WTC11 (cell line): ENCODE measurements around the gene HPSE2. TPM values are rescaled to one million over a fixed set of nuclear protein-coding genes. Genes with fewer than 3 reads are reported as not detected.

ENCODE experiments used
- ATAC-seq: fragments of 200-7000 bp; cut with Tn5 transposase; 2 replicates; pipeline ENCODE4 v1.10.0; 2021; ENCODE audit warnings: mild to moderate bottlenecking, moderate library complexity
- CTCF ChIA-PET: fragments of 300-600 bp; sonication (Branson Sonifier 250); formaldehyde crosslinking; loops from one replicate; lab custom pipeline; 2021; ENCODE audit warnings: antibody characterized with exemption; lab: Charles Lee
- POLR2A ChIA-PET: fragments of 350-600 bp; sonication (Branson Sonifier 250); formaldehyde crosslinking; loops from one replicate; lab custom pipeline; 2021; ENCODE audit warnings: antibody characterized with exemption; lab: Charles Lee
- DNase-seq: peaks from one replicate; pipeline ENCODE4 v3.0.0; 2021; ENCODE audit warnings: low spot score
- H3K27ac Mint-ChIP-seq: 2 replicates; pipeline ENCODE4 v1.8.0; 2021; ENCODE audit warnings: mixed read lengths
- H3K27me3 Mint-ChIP-seq: 2 replicates; pipeline ENCODE4 v1.8.0; 2021; ENCODE audit warnings: low read depth, mild to moderate bottlenecking, moderate library complexity, mixed read lengths
- H3K36me3 Mint-ChIP-seq: 2 replicates; pipeline ENCODE4 v1.8.0; 2021; ENCODE audit warnings: mixed read lengths
- H3K4me1 Mint-ChIP-seq: 2 replicates; pipeline ENCODE4 v1.8.0; 2022; ENCODE audit warnings: mixed read lengths
- H3K4me3 Mint-ChIP-seq: 2 replicates; pipeline ENCODE4 v1.8.0; 2021; ENCODE audit warnings: mild to moderate bottlenecking, moderate library complexity, mixed read lengths
- H3K9me3 Mint-ChIP-seq: 2 replicates; pipeline ENCODE4 v1.8.0; 2021; ENCODE audit warnings: mixed read lengths
- ATF1 ChIP-seq: sonication (generic); formaldehyde crosslinking; IDR thresholded peaks from 2 replicates; pipeline ENCODE4 v1.8.1; 2023; ENCODE audit warnings: mild to moderate bottlenecking, moderate library complexity, missing genetic modification reagents
- ATF2 ChIP-seq: sonication (generic); formaldehyde crosslinking; IDR thresholded peaks from 2 replicates; pipeline ENCODE4 v1.8.1; 2022; ENCODE audit warnings: low read depth, missing genetic modification reagents, borderline replicate concordance
- ATF6 ChIP-seq: sonication (generic); formaldehyde crosslinking; IDR thresholded peaks from 2 replicates; pipeline ENCODE4 v1.8.1; 2023; ENCODE audit warnings: mild to moderate bottlenecking, missing genetic modification reagents
- CBFB ChIP-seq: sonication (generic); formaldehyde crosslinking; IDR thresholded peaks from 2 replicates; pipeline ENCODE4 v1.8.1; 2022; ENCODE audit warnings: mild to moderate bottlenecking, low read depth, missing genetic modification reagents
- CDX4 ChIP-seq: fragments of 250-450 bp; sonication (Bioruptor Pico); IDR thresholded peaks from 2 replicates; pipeline ENCODE4 v1.9.0; 2021; ENCODE audit warnings: moderate library complexity, mild to moderate bottlenecking, inconsistent platforms, borderline replicate concordance
- CREB1 ChIP-seq: sonication (generic); formaldehyde crosslinking; IDR thresholded peaks from 2 replicates; pipeline ENCODE4 v1.8.0; 2023; ENCODE audit warnings: mild to moderate bottlenecking, missing genetic modification reagents
- E2F5 ChIP-seq: sonication (generic); formaldehyde crosslinking; IDR thresholded peaks from 2 replicates; pipeline ENCODE4 v1.8.1; 2022; ENCODE audit warnings: mild to moderate bottlenecking, moderate library complexity, missing genetic modification reagents
- IRF1 ChIP-seq: sonication (generic); formaldehyde crosslinking; IDR thresholded peaks from 2 replicates; pipeline ENCODE4 v1.8.0; 2023; ENCODE audit warnings: missing genetic modification reagents
- TEAD1 ChIP-seq: sonication (generic); formaldehyde crosslinking; IDR thresholded peaks from 2 replicates; pipeline ENCODE4 v1.8.0; 2022; ENCODE audit warnings: mild to moderate bottlenecking, missing genetic modification reagents
- USF1 ChIP-seq: sonication (generic); formaldehyde crosslinking; IDR thresholded peaks from 2 replicates; pipeline ENCODE4 v1.8.0; 2022; ENCODE audit warnings: mild to moderate bottlenecking, missing genetic modification reagents
- ZMAT4 ChIP-seq: fragments of 250-450 bp; sonication (Bioruptor Pico); IDR thresholded peaks from 2 replicates; pipeline ENCODE4 v1.9.0; 2021; ENCODE audit warnings: mild to moderate bottlenecking
- ZNF121 ChIP-seq: sonication (generic); formaldehyde crosslinking; IDR thresholded peaks from 2 replicates; pipeline ENCODE4 v1.8.0; 2023; ENCODE audit warnings: missing genetic modification reagents
- ZNF425 ChIP-seq: fragments of 250-450 bp; sonication (Bioruptor Pico); conservative IDR thresholded peaks from 2 replicates; pipeline ENCODE4 v1.9.0; 2021; ENCODE audit warnings: mild to moderate bottlenecking
- ZNF671 ChIP-seq: fragments of 250-450 bp; sonication (Bioruptor Pico); IDR thresholded peaks from 2 replicates; pipeline ENCODE4 v1.8.0; 2021; ENCODE audit warnings: mild to moderate bottlenecking
- total RNA-seq: library from RNA; stranded (reverse); gene quantifications from 3 replicates; pipeline ENCODE4 v1.2.3, GENCODE V29; 2021

Gene HPSE2
- total RNA-seq, 1 experiment from 2014 or later, result 0.66 TPM

GRCh38 chr10:98971464-98971863 lies 264.2 kb downstream of the HPSE2 start:
- ATAC-seq, result no peak
- CTCF ChIA-PET, result no interaction called here
- Mint-ChIP-seq H3K27ac (no peak overlapping the region), H3K36me3 (no peaks in the 10 kb centered on the region)
- TF ChIP-seq ZMAT4 (CRISPR knock-in tag) (no peak), ATF6 (CRISPR knock-in tag) (no peak), CREB1 (CRISPR knock-in tag) (no peak), TEAD1 (CRISPR knock-in tag) (no peak), CDX4 (no peak), E2F5 (CRISPR knock-in tag) (no peak), ATF2 (no peak), IRF1 (CRISPR knock-in tag) (no peak), ZNF425 (CRISPR knock-in tag) (no peak), CBFB (no peak)
- TF ChIP-seq, all 79 proteins: peak for 0
- H3K9me3 Mint-ChIP-seq, result peaks cover under 1% of the 10 kb centered on the region
- H3K27me3 Mint-ChIP-seq, result no peaks in the 10 kb centered on the region
- no peak for DNase-seq
- H3K4me1 Mint-ChIP-seq, result no peaks in the 10 kb centered on the region
- POLR2A ChIA-PET, result no interaction called here
- no peak overlapping the region for H3K4me3 Mint-ChIP-seq

GRCh38 chr10:98967601-98968000 lies 268.1 kb downstream of the HPSE2 start:
- no peak overlapping the region for H3K4me3 Mint-ChIP-seq
- no peak for ATAC-seq
- TF ChIP-seq ZNF671 (CRISPR knock-in tag) (no peak), CDX4 (no peak), USF1 (CRISPR knock-in tag) (no peak), ATF1 (CRISPR knock-in tag) (no peak), ZNF121 (no peak)
- H3K27me3 Mint-ChIP-seq, result no peaks in the 10 kb centered on the region
- no peak for DNase-seq
- H3K36me3 Mint-ChIP-seq, result no peaks in the 10 kb centered on the region
- H3K9me3 Mint-ChIP-seq, result no peaks in the 10 kb centered on the region
- CTCF ChIA-PET, result no interaction called here
- H3K27ac Mint-ChIP-seq, result no peak overlapping the region
- POLR2A ChIA-PET, result interaction anchor here (1.2 kb wide), 1 partner anchor 11 kb away, joined by 3 read pairs; no protein-coding TSS in a partner anchor
- no peaks in the 10 kb centered on the region for H3K4me1 Mint-ChIP-seq
